Liver (tissue), 3 donors: ENCODE results near the gene NOXRED1.

Experiments
- ATF3 ChIP-seq: IDR thresholded peaks from 2 replicates; pipeline ENCODE4 v1.6.1; 2016; ENCODE audit warnings: antibody characterized with exemption
- CTCF ChIP-seq: fragments of 150-350 bp; IDR thresholded peaks from 2 replicates; pipeline ENCODE4 v1.5.1; 2017; ENCODE audit warnings: improper control_type of control experiment, low read depth, low read length; ENCODE audit not compliant: missing input control
- EGR1 ChIP-seq, 2 donors: IDR thresholded peaks; 2 replicates each; pipeline ENCODE4 v1.6.1; 2016 to 2018; ENCODE audit warnings: antibody characterized with exemption in 2 of 2, low read depth in 2 of 2
- HNF4A ChIP-seq, 2 donors: conservative IDR thresholded peaks; 2 replicates each; pipeline ENCODE4 v1.6.1; 2016; ENCODE audit warnings: antibody characterized with exemption in 2 of 2, mild to moderate bottlenecking in 2 of 2
- HNF4G ChIP-seq: IDR thresholded peaks from 2 replicates; pipeline ENCODE4 v1.6.1; 2016; ENCODE audit warnings: antibody characterized with exemption
- JUND ChIP-seq, 2 donors: IDR thresholded peaks; 2 replicates each; pipeline ENCODE4 v1.6.1; 2016; ENCODE audit warnings: antibody characterized with exemption in 2 of 2
- MAX ChIP-seq: IDR thresholded peaks from 2 replicates; pipeline ENCODE4 v1.6.1; 2016; ENCODE audit warnings: antibody characterized with exemption
- NR2F2 ChIP-seq: IDR thresholded peaks from 2 replicates; pipeline ENCODE4 v1.6.1; 2016; ENCODE audit warnings: antibody characterized with exemption
- RAD21 ChIP-seq, 2 donors: IDR thresholded peaks; 2 replicates each; pipeline ENCODE4 v1.6.1; 2016; ENCODE audit warnings: antibody characterized with exemption in 2 of 2, mild to moderate bottlenecking in 2 of 2
- REST ChIP-seq: IDR thresholded peaks from 2 replicates; pipeline ENCODE4 v1.6.1; 2016; ENCODE audit warnings: antibody characterized with exemption, mild to moderate bottlenecking
- SP1 ChIP-seq: IDR thresholded peaks from 2 replicates; pipeline ENCODE4 v1.6.1; 2018; ENCODE audit warnings: antibody characterized with exemption, mild to moderate bottlenecking
- TAF1 ChIP-seq: conservative IDR thresholded peaks from 2 replicates; pipeline ENCODE4 v1.6.1; 2016; ENCODE audit warnings: antibody characterized with exemption, mild to moderate bottlenecking
- YY1 ChIP-seq: IDR thresholded peaks from 2 replicates; pipeline ENCODE4 v1.6.1; 2016; ENCODE audit warnings: antibody characterized with exemption, mild to moderate bottlenecking
- donor health status: healthy.
- donor health status: healthy.

GRCh38 chr14:77377502-77377844 is 45.9 kb downstream of the NOXRED1 start:
- TF ChIP-seq CTCF (no peak), EGR1 (IDR thresholded peaks at IDR 0.05; ENCODE audit: low read depth in 2 of 2) (no peak), REST (no peak), RAD21 (IDR thresholded peaks at IDR 0.05) (no peak), JUND (IDR thresholded peaks at IDR 0.05) (no peak), TAF1 (no peak), HNF4G (no peak), SP1 (no peak), NR2F2 (no peak), ATF3 (no peak), YY1 (no peak), MAX (no peak), HNF4A (conservative IDR thresholded peaks at IDR 0.05) (no peak)
